Psoas muscle (tissue), 8 donors: Measurements from ENCODE around the gene GASK1A. TPM values are rescaled to one million over a fixed set of nuclear protein-coding genes. Genes with fewer than 3 reads are reported as not detected.
A peak's percentile ranks its signal among the peaks of the same experiment; 100 is the strongest.

ENCODE experiments used
- ATAC-seq, 4 donors: fragments of 200-7000 bp; cut with Tn5 transposase; one replicate each; pipeline ENCODE4 v1.9.1; 2020; ENCODE audit warnings: moderate library complexity in 3 of 4, mild to moderate bottlenecking in 2 of 4
- DNase-seq, 2 donors: peaks; one replicate each; pipeline ENCODE4 v3.0.0-alpha.2; 2020
- H3K27ac ChIP-seq: fragments of 200-600 bp; one replicate; pipeline ENCODE4 v1.8.0; 2022
- H3K27me3 ChIP-seq, 3 donors: fragments of 200-600 bp in 1 of 3; one replicate each; pipeline versions ENCODE4 v1.6.1 to v1.8.0; 2013 to 2022; ENCODE audit warnings: low read length in 2 of 3, mild to moderate bottlenecking in 2 of 3, moderate library complexity in 1 of 3; ENCODE audit not compliant: insufficient read depth in 3 of 3
- H3K36me3 ChIP-seq, 2 donors: fragments of 200-600 bp in 1 of 2; one replicate each; pipeline versions ENCODE4 v1.6.1 to v1.8.0; 2013 to 2022; ENCODE audit warnings: low read depth in 1 of 2, mild to moderate bottlenecking in 1 of 2, moderate library complexity in 1 of 2; ENCODE audit not compliant: insufficient read depth in 1 of 2
- H3K4me1 ChIP-seq: fragments of 200-600 bp; one replicate; pipeline ENCODE4 v1.8.0; 2022
- H3K4me3 ChIP-seq: fragments of 200-600 bp; one replicate; pipeline ENCODE4 v1.8.0; 2022; ENCODE audit warnings: mild to moderate bottlenecking
- H3K9me3 ChIP-seq: fragments of 200-600 bp; one replicate; pipeline ENCODE4 v1.8.0; 2022
- CTCF ChIP-seq: fragments of 200-600 bp; IDR thresholded peaks from one replicate; pipeline ENCODE4 v1.8.0; 2022; ENCODE audit warnings: antibody characterized with exemption
- WGBS, 3 donors: extraction: QIAGEN DNeasy Blood & Tissue Kit; methylation state at CpG; one replicate each; pipeline versions ENCODE4 v1.1.6 to v1.1.7; 2013; 5-methylcytosine and 5-hydroxymethylcytosine counted together
- intact Hi-C, 2 donors: fragments of 100-400 bp; cut with DNase I; formaldehyde crosslinking; loops; one replicate each; pipeline versions ENCODE4 v1.11.0 to v1.14.2; 2022
- polyA plus RNA-seq, 3 donors: library from polyadenylated mRNA; stranded (reverse); fragments of 200-250 nt; gene quantifications; one replicate each; pipeline ENCODE4 v1.2.3, GENCODE V29; 2013
- total RNA-seq, 4 donors: library from RNA; stranded (reverse); fragmentation: NEBNext Ultra II Directional in 2 of 4; extraction: Animal tissue kit (Norgen Biotek cat#: 25700) in 2 of 4; gene quantifications; one replicate each; pipeline versions ENCODE4 v1.2.1 to v1.2.4, GENCODE V29; 2021 to 2023
- donor health status: healthy with polysubstance abuse.
- donor health status: DM: no; HTN: no; CAD: no; lungs with moderate emphysema.
- donor health status: Bipolar disorder and iron deficiency.
- donor health status: healthy.
- donor health status: DM: yes; HTN: yes; CAD: no.
- donor health status: DM: no; HTN: no; CAD: no.
- donor health status: DM: no; HTN: no; CAD: no.
- donor health status: DM: yes; HTN: yes; CAD: no.

GASK1A gene
- total and polyA plus RNA-seq, 7 donors = 0.40 to 3.7 (median 1.5) TPM

- 73 to 92% (median 73%) methylated on average over 3 of the region's 3 CpGs for WGBS, 3 donors
- DNase-seq = no peak
- Histone ChIP-seq H3K4me1 (peaks cover 6% of the 10 kb centered on the region), H3K36me3 (no peaks in the 10 kb centered on the region), H3K27me3 (no peaks in the 10 kb centered on the region), H3K9me3 (no peaks in the 10 kb centered on the region), H3K27ac (no peak overlapping the region), H3K4me3 (no peak overlapping the region)
- TF ChIP-seq CTCF = no peak
- ATAC-seq = no peak
- intact Hi-C loops = loop anchor here in 1 of 2 donors (5.0 kb wide), 1 partner anchor 142 kb away; no protein-coding TSS in a partner anchor
Observed at GRCh38 chr3:43104039-43104438, 124.9 kb downstream of the GASK1A start.

- 31 to 55% (median 34%) methylated on average over 26 to 33 of the region's 33 CpGs for WGBS, 3 donors
- H3K27ac ChIP-seq = peak overlapping the region; percentile 71
- peak; percentile 13 to 53 (median 47) for ATAC-seq
- DNase-seq = peak in 1 of 2 donors; percentile 56
- TF ChIP-seq CTCF = no peak
- peak overlapping the region; percentile 96 for H3K4me3 ChIP-seq
- peaks cover 6% of the 10 kb centered on the region for H3K4me1 ChIP-seq
- intact Hi-C loops = loop anchor here in 1 of 2 donors (5.0 kb wide), 1 partner anchor 143 kb away; no protein-coding TSS in a partner anchor
- H3K36me3 ChIP-seq = no peaks in the 10 kb centered on the region
- H3K9me3 ChIP-seq = no peaks in the 10 kb centered on the region
- H3K27me3 ChIP-seq = no peaks in the 10 kb centered on the region
Observed at GRCh38 chr3:43104660-43105595, 125.8 kb downstream of the GASK1A start.

- no peak for TF ChIP-seq CTCF
- ATAC-seq = peak; percentile 97 to 99 (median 98)
- Histone ChIP-seq H3K27me3 (no peaks in the 10 kb centered on the region), H3K4me3 (peak within 1 kb of the TSS; percentile 96), H3K9me3 (no peaks in the 10 kb centered on the region), H3K36me3 (no peaks in the 10 kb centered on the region), H3K4me1 (peaks cover 6% of the 10 kb centered on the region), H3K27ac (peak within 1 kb of the TSS; percentile 71)
- peak; percentile 91 to 95 for DNase-seq
- intact Hi-C loops = no loop called here
- 0% methylated on average over 50 to 71 of the region's 71 CpGs for WGBS, 3 donors
Observed at GRCh38 chr3:43105596-43106292, 126.6 kb downstream of the GASK1A start, which contains the start of gene POMGNT2. POMGNT2 (minus strand) TSS chr3:43106079; CDS start chr3:43081431, 24,648 bp downstream.

GRCh38 chr3:43106293-43106628, 127.2 kb downstream of the GASK1A start:
- DNase-seq (no peak), ATAC-seq (peak in 2 of 4 donors; percentile 29 to 44)
- Histone ChIP-seq H3K27ac (no peak overlapping the region), H3K4me3 (peak overlapping the region; percentile 96), H3K4me1 (peaks cover 6% of the 10 kb centered on the region), H3K36me3 (no peaks in the 10 kb centered on the region), H3K9me3 (no peaks in the 10 kb centered on the region), H3K27me3 (no peaks in the 10 kb centered on the region)
- no peak for TF ChIP-seq CTCF
- intact Hi-C loops = no loop called here
- 5 to 7% (median 5%) methylated on average over 6 of the region's 6 CpGs for WGBS, 3 donors

Other genes starting within 250 kb of the GASK1A start
- 1 to 10 TPM in 1 of 4 donors, under 1 TPM in 3; 0.47 to 1.1 (median 0.62) TPM for gene CCDC13, start 206.1 kb upstream of the GASK1A start, total RNA-seq
- gene CCDC13, start 206.1 kb upstream of the GASK1A start, polyA plus RNA-seq = 1 to 10 TPM in 1 of 3 donors, under 1 TPM in 2; 0.30 to 1.2 (median 0.66) TPM
- 100 to 1,000 TPM in 2 of 4 donors, 10 to 100 TPM in 2; 81.0 to 118 (median 93.5) TPM for gene HIGD1A, start 174.8 kb upstream of the GASK1A start, total RNA-seq
- 100 to 1,000 TPM; 136 to 169 (median 165) TPM for gene HIGD1A, start 174.8 kb upstream of the GASK1A start, polyA plus RNA-seq
- gene ACKR2, start 169.9 kb upstream of the GASK1A start, total RNA-seq = 1 to 10 TPM in 3 of 4 donors, under 1 TPM in 1; 0.79 to 1.6 (median 1.1) TPM
- gene ACKR2, start 169.9 kb upstream of the GASK1A start, polyA plus RNA-seq = under 1 TPM; 0.04 to 0.45 (median 0.25) TPM
- gene CYP8B1, start 103.4 kb upstream of the GASK1A start, total RNA-seq = under 1 TPM in 1 of 4 donors, not detected in 3; 0.08 TPM
- not detected for gene CYP8B1, start 103.4 kb upstream of the GASK1A start, polyA plus RNA-seq
- gene ZNF662, start 73.2 kb upstream of the GASK1A start, total RNA-seq = 1 to 10 TPM; 1.4 to 3.5 (median 2.1) TPM
- under 1 TPM; 0.32 to 0.53 (median 0.37) TPM for gene ZNF662, start 73.2 kb upstream of the GASK1A start, polyA plus RNA-seq
- 10 to 100 TPM; 13.2 to 25.5 (median 19.8) TPM for gene POMGNT2, start 126.8 kb downstream of the GASK1A start, total RNA-seq
- 10 to 100 TPM; 14.3 to 40.3 (median 22.4) TPM for gene POMGNT2, start 126.8 kb downstream of the GASK1A start, polyA plus RNA-seq